Neural cell (in vitro differentiated cells): ENCODE results near the gene MMAB. TPM values are rescaled to one million over a fixed set of nuclear protein-coding genes. Genes with fewer than 3 reads are reported as not detected.

Source experiments
- H2AFZ ChIP-seq: fragments of 200-600, 300-800 bp; sonication (generic), shearing (Covaris generic); 2 replicates; pipeline ENCODE4 v1.6.0; 2014; ENCODE audit warnings: low read depth, mild to moderate bottlenecking, antibody characterized with exemption, low read length, moderate library complexity
- H3F3A ChIP-seq: fragments of 200-600 bp; shearing (Covaris generic); 2 replicates; pipeline ENCODE4 v1.6.1; 2016; ENCODE audit warnings: mild to moderate bottlenecking, moderate library complexity, mixed read lengths, antibody characterized with exemption, low read length; ENCODE audit not compliant: insufficient read depth, poor library complexity, severe bottlenecking
- H3K27ac ChIP-seq: fragments of 200-600, 300-800 bp; sonication (generic), shearing (Covaris generic); 2 replicates; pipeline ENCODE4 v1.5.1; 2014; ENCODE audit warnings: mild to moderate bottlenecking, low read length, moderate library complexity
- H3K27me3 ChIP-seq: fragments of 300-800, 200-600 bp; sonication (generic), shearing (Covaris generic); 2 replicates; pipeline ENCODE4 v1.6.0; 2014; ENCODE audit warnings: mild to moderate bottlenecking, low read depth, low read length, moderate library complexity; ENCODE audit not compliant: insufficient read depth
- H3K36me3 ChIP-seq: fragments of 300-800, 200-600 bp; sonication (generic), shearing (Covaris generic); 2 replicates; pipeline ENCODE4 v1.5.1; 2014; ENCODE audit warnings: mild to moderate bottlenecking, antibody characterized with exemption, low read length, moderate library complexity; ENCODE audit not compliant: insufficient read depth
- H3K4me2 ChIP-seq: fragments of 300-800, 200-600 bp; sonication (generic), shearing (Covaris generic); 2 replicates; pipeline ENCODE4 v1.6.0; 2014; ENCODE audit warnings: mild to moderate bottlenecking, low read length
- H3K4me3 ChIP-seq: fragments of 300-800, 200-600 bp; sonication (generic), shearing (Covaris generic); 2 replicates; pipeline ENCODE4 v1.5.1; 2014; ENCODE audit warnings: mild to moderate bottlenecking, low read length, moderate library complexity
- H3K79me2 ChIP-seq: fragments of 200-600 bp; shearing (Covaris generic); replicated peaks from 2 replicates; pipeline ENCODE4 v1.6.0; 2014; ENCODE audit warnings: mild to moderate bottlenecking, low read length, moderate library complexity; ENCODE audit not compliant: insufficient read depth
- H3K9ac ChIP-seq: fragments of 300-800, 200-600 bp; sonication (generic), shearing (Covaris generic); 2 replicates; pipeline ENCODE4 v1.6.1; 2016; ENCODE audit warnings: mild to moderate bottlenecking, low read length, mixed read lengths
- H3K9me2 ChIP-seq: fragments of 200-600 bp; shearing (Covaris generic); 2 replicates; pipeline ENCODE4 v1.6.1; 2016; ENCODE audit warnings: mild to moderate bottlenecking, low read length, mixed read lengths; ENCODE audit not compliant: insufficient read depth
- H3K9me3 ChIP-seq: fragments of 200-600, 300-800 bp; sonication (generic), shearing (Covaris generic); 2 replicates; pipeline ENCODE4 v1.6.1; 2016; ENCODE audit warnings: mild to moderate bottlenecking, mixed run types, low read length, moderate library complexity, mixed read lengths
- H4K20me1 ChIP-seq: fragments of 200-600 bp; shearing (Covaris generic); 2 replicates; pipeline ENCODE4 v1.6.1; 2016; ENCODE audit warnings: mild to moderate bottlenecking, mixed run types; ENCODE audit not compliant: insufficient read depth
- EP300 ChIP-seq: fragments of 450-650 bp; conservative IDR thresholded peaks from 2 replicates; pipeline ENCODE4 v1.6.1; 2014; ENCODE audit warnings: antibody characterized with exemption, mild to moderate bottlenecking, moderate library complexity; ENCODE audit not compliant: poor library complexity, severe bottlenecking
- EZH2 ChIP-seq: fragments of 200-600, 300-800 bp; shearing (Covaris generic), sonication (generic); IDR thresholded peaks from 2 replicates; pipeline ENCODE4 v1.6.1; 2014; ENCODE audit warnings: antibody characterized with exemption, low read length, borderline replicate concordance, mild to moderate bottlenecking; ENCODE audit not compliant: insufficient read depth, poor library complexity, severe bottlenecking
- MXI1 ChIP-seq: fragments of 450-650 bp; conservative IDR thresholded peaks from 2 replicates; pipeline ENCODE4 v1.6.1; 2014; ENCODE audit warnings: antibody characterized with exemption, mild to moderate bottlenecking; ENCODE audit not compliant: poor library complexity, severe bottlenecking
- POLR2AphosphoS5 ChIP-seq: IDR thresholded peaks from 2 replicates; pipeline ENCODE4 v1.6.1; 2012
- RAD21 ChIP-seq: fragments of 450-650 bp; conservative IDR thresholded peaks from 2 replicates; pipeline ENCODE4 v1.6.1; 2014; ENCODE audit warnings: antibody characterized with exemption, mild to moderate bottlenecking, moderate library complexity
- SMC3 ChIP-seq: fragments of 450-650 bp; conservative IDR thresholded peaks from 2 replicates; pipeline ENCODE4 v1.6.1; 2014; ENCODE audit warnings: antibody characterized with exemption, mild to moderate bottlenecking, moderate library complexity; ENCODE audit not compliant: poor library complexity
- TAF1 ChIP-seq: IDR thresholded peaks from 2 replicates; pipeline ENCODE4 v1.6.1; 2012; ENCODE audit warnings: low read depth
- polyA plus RNA-seq: library from polyadenylated mRNA; depleted of rRNA; stranded (reverse); fragments of >200 nt; gene quantifications from 2 replicates; pipeline ENCODE4 v1.2.3, GENCODE V29; 2014
- TF ChIP-seq, protein P1 (sequence below): fragments of 450-650 bp; IDR thresholded peaks from 2 replicates; pipeline ENCODE4 v1.5.1; 2014; ENCODE audit warnings: antibody characterized with exemption, mild to moderate bottlenecking, moderate library complexity; ENCODE audit not compliant: poor library complexity, severe bottlenecking
- TF ChIP-seq, protein P2 (sequence below): IDR thresholded peaks from 2 replicates; pipeline ENCODE4 v1.6.1; 2012; ENCODE audit warnings: borderline replicate concordance

The MMAB gene
- polyA plus RNA-seq, 1 donor from 2014 or later, result 52.6 TPM

DNA sequence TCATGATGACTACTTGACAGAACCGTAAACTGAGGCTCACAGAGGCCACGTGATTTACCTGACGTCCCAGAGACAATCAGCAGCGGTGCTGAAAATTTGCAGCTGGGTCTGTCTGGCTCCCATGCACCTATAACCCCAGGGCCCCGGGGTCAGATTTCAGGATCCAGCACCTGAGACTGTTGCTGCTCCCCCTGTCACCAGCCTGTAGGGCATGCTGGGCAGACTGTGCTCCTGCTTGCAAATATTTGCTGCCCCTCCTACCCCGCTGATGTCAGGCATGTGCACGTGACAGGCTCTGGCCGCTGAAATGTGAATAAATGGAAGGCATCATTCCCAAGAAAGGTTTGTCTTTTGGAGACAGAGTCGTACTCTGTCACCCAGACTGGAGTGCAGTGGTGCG, 6.0 kb downstream of the MMAB start:
- Histone ChIP-seq H3K9me3 (no peaks in the 10 kb centered on the region), H4K20me1 (no peaks in the 10 kb centered on the region), H3K27ac (no peak overlapping the region), H3K27me3 (no peaks in the 10 kb centered on the region), H3K9me2 (no peaks in the 10 kb centered on the region), H3F3A (no peaks in the 10 kb centered on the region), H3K9ac (no peak overlapping the region), H3K79me2 (no peaks in the 10 kb centered on the region), H2AFZ (no peak overlapping the region), H3K36me3 (no peaks in the 10 kb centered on the region), H3K4me3 (no peak overlapping the region), H3K4me2 (no peak overlapping the region)
- TF ChIP-seq, protein P1, sequence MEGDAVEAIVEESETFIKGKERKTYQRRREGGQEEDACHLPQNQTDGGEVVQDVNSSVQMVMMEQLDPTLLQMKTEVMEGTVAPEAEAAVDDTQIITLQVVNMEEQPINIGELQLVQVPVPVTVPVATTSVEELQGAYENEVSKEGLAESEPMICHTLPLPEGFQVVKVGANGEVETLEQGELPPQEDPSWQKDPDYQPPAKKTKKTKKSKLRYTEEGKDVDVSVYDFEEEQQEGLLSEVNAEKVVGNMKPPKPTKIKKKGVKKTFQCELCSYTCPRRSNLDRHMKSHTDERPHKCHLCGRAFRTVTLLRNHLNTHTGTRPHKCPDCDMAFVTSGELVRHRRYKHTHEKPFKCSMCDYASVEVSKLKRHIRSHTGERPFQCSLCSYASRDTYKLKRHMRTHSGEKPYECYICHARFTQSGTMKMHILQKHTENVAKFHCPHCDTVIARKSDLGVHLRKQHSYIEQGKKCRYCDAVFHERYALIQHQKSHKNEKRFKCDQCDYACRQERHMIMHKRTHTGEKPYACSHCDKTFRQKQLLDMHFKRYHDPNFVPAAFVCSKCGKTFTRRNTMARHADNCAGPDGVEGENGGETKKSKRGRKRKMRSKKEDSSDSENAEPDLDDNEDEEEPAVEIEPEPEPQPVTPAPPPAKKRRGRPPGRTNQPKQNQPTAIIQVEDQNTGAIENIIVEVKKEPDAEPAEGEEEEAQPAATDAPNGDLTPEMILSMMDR, result no peak
- TF ChIP-seq TAF1 (no peak), SMC3 (no peak), EP300 (no peak)
- TF ChIP-seq, protein P2, sequence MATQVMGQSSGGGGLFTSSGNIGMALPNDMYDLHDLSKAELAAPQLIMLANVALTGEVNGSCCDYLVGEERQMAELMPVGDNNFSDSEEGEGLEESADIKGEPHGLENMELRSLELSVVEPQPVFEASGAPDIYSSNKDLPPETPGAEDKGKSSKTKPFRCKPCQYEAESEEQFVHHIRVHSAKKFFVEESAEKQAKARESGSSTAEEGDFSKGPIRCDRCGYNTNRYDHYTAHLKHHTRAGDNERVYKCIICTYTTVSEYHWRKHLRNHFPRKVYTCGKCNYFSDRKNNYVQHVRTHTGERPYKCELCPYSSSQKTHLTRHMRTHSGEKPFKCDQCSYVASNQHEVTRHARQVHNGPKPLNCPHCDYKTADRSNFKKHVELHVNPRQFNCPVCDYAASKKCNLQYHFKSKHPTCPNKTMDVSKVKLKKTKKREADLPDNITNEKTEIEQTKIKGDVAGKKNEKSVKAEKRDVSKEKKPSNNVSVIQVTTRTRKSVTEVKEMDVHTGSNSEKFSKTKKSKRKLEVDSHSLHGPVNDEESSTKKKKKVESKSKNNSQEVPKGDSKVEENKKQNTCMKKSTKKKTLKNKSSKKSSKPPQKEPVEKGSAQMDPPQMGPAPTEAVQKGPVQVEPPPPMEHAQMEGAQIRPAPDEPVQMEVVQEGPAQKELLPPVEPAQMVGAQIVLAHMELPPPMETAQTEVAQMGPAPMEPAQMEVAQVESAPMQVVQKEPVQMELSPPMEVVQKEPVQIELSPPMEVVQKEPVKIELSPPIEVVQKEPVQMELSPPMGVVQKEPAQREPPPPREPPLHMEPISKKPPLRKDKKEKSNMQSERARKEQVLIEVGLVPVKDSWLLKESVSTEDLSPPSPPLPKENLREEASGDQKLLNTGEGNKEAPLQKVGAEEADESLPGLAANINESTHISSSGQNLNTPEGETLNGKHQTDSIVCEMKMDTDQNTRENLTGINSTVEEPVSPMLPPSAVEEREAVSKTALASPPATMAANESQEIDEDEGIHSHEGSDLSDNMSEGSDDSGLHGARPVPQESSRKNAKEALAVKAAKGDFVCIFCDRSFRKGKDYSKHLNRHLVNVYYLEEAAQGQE, result no peak

DNA sequence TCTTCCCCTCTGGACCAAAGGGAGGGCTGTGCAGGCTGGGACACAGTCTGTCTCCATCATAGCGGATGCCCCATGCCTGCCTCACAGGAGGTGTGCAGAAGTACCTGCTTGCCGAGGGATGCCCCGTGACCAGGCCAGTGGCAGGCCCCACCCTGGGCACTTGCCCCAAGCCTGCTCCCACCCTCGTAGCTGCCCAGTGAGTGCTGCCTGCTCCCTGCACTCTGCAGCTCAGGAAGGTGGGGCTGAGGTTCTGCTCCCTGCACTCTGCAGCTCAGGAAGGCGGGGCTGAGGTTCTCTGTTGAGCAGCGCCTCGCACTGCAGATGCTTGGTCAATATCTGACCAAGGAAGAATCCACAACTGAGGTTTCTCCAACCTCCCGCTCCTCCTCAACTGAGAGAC, 6.9 kb downstream of the MMAB start:
- Histone ChIP-seq H3K9ac (no peak overlapping the region), H3K27me3 (no peaks in the 10 kb centered on the region), H3K4me2 (no peak overlapping the region), H3K79me2 (no peaks in the 10 kb centered on the region), H4K20me1 (no peaks in the 10 kb centered on the region), H3K9me3 (no peaks in the 10 kb centered on the region), H3K4me3 (no peak overlapping the region), H3K36me3 (no peaks in the 10 kb centered on the region), H2AFZ (no peak overlapping the region), H3K9me2 (no peaks in the 10 kb centered on the region), H3F3A (no peaks in the 10 kb centered on the region), H3K27ac (no peak overlapping the region)
- TF ChIP-seq POLR2AphosphoS5 (no peak), RAD21 (no peak), TAF1 (no peak), EP300 (no peak), EZH2 (no peak), MXI1 (no peak), SMC3 (no peak)
- TF ChIP-seq, protein P2, result no peak
- TF ChIP-seq, protein P1, result no peak
